EH (cell line): ENCODE results near the gene EXD3.

ENCODE experiments used
- DNase-seq: peaks from one replicate; pipeline ENCODE4 v3.0.0-alpha.2; 2015; ENCODE audit warnings: low read depth

The EXD3 gene

GRCh38 chr9:137306066-137306849, 116.7 kb downstream of the EXD3 start:
- no peak for DNase-seq

GRCh38 chr9:137305798-137306065, 117.2 kb downstream of the EXD3 start:
- DNase-seq, result no peak

GRCh38 chr9:137305060-137305797, 117.7 kb downstream of the EXD3 start:
- peak; percentile 51 for DNase-seq

- no peak for DNase-seq
Measured at GRCh38 chr9:137304383-137305059, 118.4 kb downstream of the EXD3 start.

- DNase-seq, result no peak
Measured at GRCh38 chr9:137303893-137304382, 119.0 kb downstream of the EXD3 start.

GRCh38 chr9:137303151-137303892, 119.6 kb downstream of the EXD3 start:
- DNase-seq, result no peak

GRCh38 chr9:137302449-137303150, 120.4 kb downstream of the EXD3 start:
- peak; percentile 65 for DNase-seq

GRCh38 chr9:137302118-137302448, 120.9 kb downstream of the EXD3 start, which contains the start of gene NRARP:
NRARP (minus strand) TSS chr9:137302271; CDS start chr9:137301928, 343 bp downstream.
- DNase-seq, result peak; percentile 74

- DNase-seq, result peak; percentile 47
Measured at GRCh38 chr9:137301081-137301947, 121.6 kb downstream of the EXD3 start.

GRCh38 chr9:137300567-137301080, 122.3 kb downstream of the EXD3 start:
- DNase-seq, result no peak

GRCh38 chr9:137299938-137300337, 123.0 kb downstream of the EXD3 start:
- DNase-seq, result no peak

GRCh38 chr9:137299203-137299565, 123.8 kb downstream of the EXD3 start:
- DNase-seq, result no peak

GRCh38 chr9:137298401-137299202, 124.4 kb downstream of the EXD3 start:
- DNase-seq, result no peak

GRCh38 chr9:137297966-137298365, 125.0 kb downstream of the EXD3 start:
- DNase-seq, result no peak

GRCh38 chr9:137296670-137297664, 126.0 kb downstream of the EXD3 start:
- peak; percentile 54 for DNase-seq

- DNase-seq, result no peak
Measured at GRCh38 chr9:137295849-137296669, 126.9 kb downstream of the EXD3 start.

- DNase-seq, result peak; percentile 30
Measured at GRCh38 chr9:137295238-137295811, 127.6 kb downstream of the EXD3 start.
